Astrocyte (in vitro differentiated cells and primary cell): ENCODE measurements around the gene C1orf226. TPM values are rescaled to one million over a fixed set of nuclear protein-coding genes. Genes with fewer than 3 reads are reported as not detected.

Experiments used
- DNase-seq: peaks from one replicate; pipeline ENCODE4 v3.0.0-alpha.2; 2010; ENCODE audit warnings: low read depth
- FAIRE-seq: peaks from 2 replicates; lab custom pipeline; 2011; peaks lifted over from hg19 to GRCh38; lab: Jason Lieb, UNC
- H2AFZ ChIP-seq: 2 replicates; pipeline ENCODE4 v1.6.0; 2012; ENCODE audit warnings: low read depth, low read length, inconsistent platforms
- H3K27ac ChIP-seq: 2 replicates; pipeline ENCODE4 v1.5.1; 2011; ENCODE audit warnings: low read depth, low read length, inconsistent platforms
- H3K27me3 ChIP-seq: 2 replicates; pipeline ENCODE4 v1.6.0; 2011; ENCODE audit warnings: low read length, inconsistent platforms; ENCODE audit not compliant: insufficient read depth
- H3K36me3 ChIP-seq: 2 replicates; pipeline ENCODE4 v1.5.1; 2011; ENCODE audit warnings: low read length, inconsistent platforms; ENCODE audit not compliant: insufficient read depth
- H3K4me1 ChIP-seq: 2 replicates; pipeline ENCODE4 v1.5.1; 2011; ENCODE audit warnings: low read length, inconsistent platforms; ENCODE audit not compliant: insufficient read depth
- H3K4me2 ChIP-seq: 2 replicates; pipeline ENCODE4 v1.6.0; 2012; ENCODE audit warnings: low read length, inconsistent platforms
- H3K4me3 ChIP-seq: 2 replicates; pipeline ENCODE4 v1.5.1; 2011; ENCODE audit warnings: low read depth, mild to moderate bottlenecking, low read length, inconsistent platforms; ENCODE audit not compliant: insufficient read depth
- H3K79me2 ChIP-seq: 2 replicates; pipeline ENCODE4 v1.6.0; 2012; ENCODE audit warnings: mild to moderate bottlenecking, low read length, inconsistent platforms; ENCODE audit not compliant: insufficient read depth
- H3K9ac ChIP-seq: 2 replicates; pipeline ENCODE4 v1.6.0; 2012; ENCODE audit warnings: mild to moderate bottlenecking, low read length, inconsistent platforms
- H3K9me3 ChIP-seq: 2 replicates; pipeline ENCODE4 v1.5.1; 2012; ENCODE audit warnings: low read depth, mild to moderate bottlenecking, low read length, inconsistent platforms; ENCODE audit not compliant: insufficient read depth
- H4K20me1 ChIP-seq: 2 replicates; pipeline ENCODE4 v1.6.0; 2012; ENCODE audit warnings: low read length, inconsistent platforms; ENCODE audit not compliant: insufficient read depth
- H3K27ac Mint-ChIP-seq: one replicate; pipeline ENCODE4 v1.8.0; 2021; ENCODE audit warnings: mild to moderate bottlenecking, mixed read lengths; ENCODE audit not compliant: unreplicated experiment
- H3K27me3 Mint-ChIP-seq: one replicate; pipeline ENCODE4 v1.8.0; 2021; ENCODE audit warnings: low read depth, mixed read lengths; ENCODE audit not compliant: unreplicated experiment
- H3K36me3 Mint-ChIP-seq: one replicate; pipeline ENCODE4 v1.8.0; 2021; ENCODE audit warnings: low read depth, mixed read lengths; ENCODE audit not compliant: unreplicated experiment
- H3K4me1 Mint-ChIP-seq: one replicate; pipeline ENCODE4 v1.8.0; 2021; ENCODE audit warnings: low read depth, mixed read lengths; ENCODE audit not compliant: unreplicated experiment
- H3K4me3 Mint-ChIP-seq: one replicate; pipeline ENCODE4 v1.8.0; 2021; ENCODE audit warnings: mild to moderate bottlenecking, moderate library complexity, mixed read lengths; ENCODE audit not compliant: unreplicated experiment
- H3K9me3 Mint-ChIP-seq: one replicate; pipeline ENCODE4 v1.8.0; 2021; ENCODE audit warnings: mild to moderate bottlenecking, mixed read lengths; ENCODE audit not compliant: unreplicated experiment
- CTCF ChIP-seq: IDR thresholded peaks from 2 replicates; pipeline ENCODE4 v1.5.1; 2011; ENCODE audit warnings: low read depth, mild to moderate bottlenecking, inconsistent platforms, low read length, moderate library complexity; ENCODE audit not compliant: insufficient read depth
- EZH2 ChIP-seq: IDR thresholded peaks from 2 replicates; pipeline ENCODE4 v1.6.1; 2012; ENCODE audit warnings: mild to moderate bottlenecking, low read length, inconsistent platforms; ENCODE audit not compliant: insufficient read depth
- total RNA-seq: library from RNA; stranded (reverse); gene quantifications from 2 replicates; pipeline ENCODE4 v1.2.1, GENCODE V29; 2021

Gene C1orf226
- total RNA-seq, 1 donor from 2014 or later = 0.73 TPM

- H3K4me1 Mint-ChIP-seq = peaks cover 12% of the 10 kb centered on the region
- H3K27ac ChIP-seq = no peak overlapping the region
- no peak overlapping the region for H3K4me3 ChIP-seq
- no peak overlapping the region for H3K27ac Mint-ChIP-seq
- H3K36me3 Mint-ChIP-seq = peaks cover 6% of the 10 kb centered on the region
- peaks cover 1% of the 10 kb centered on the region for H3K9me3 Mint-ChIP-seq
- no peaks in the 10 kb centered on the region for H3K36me3 ChIP-seq
- FAIRE-seq (no peak), DNase-seq (no peak)
- no peak overlapping the region for H3K4me2 ChIP-seq
- peaks cover 13% of the 10 kb centered on the region for H3K4me1 ChIP-seq
- no peaks in the 10 kb centered on the region for H3K79me2 ChIP-seq
- no peak overlapping the region for H2AFZ ChIP-seq
- H3K27me3 Mint-ChIP-seq = peaks cover 9% of the 10 kb centered on the region
- no peaks in the 10 kb centered on the region for H3K27me3 ChIP-seq
- H3K9ac ChIP-seq = no peak overlapping the region
- H3K9me3 ChIP-seq = no peaks in the 10 kb centered on the region
- no peak overlapping the region for H3K4me3 Mint-ChIP-seq
- no peaks in the 10 kb centered on the region for H4K20me1 ChIP-seq
- TF ChIP-seq CTCF = no peak
- no peak for TF ChIP-seq EZH2
Observed at GRCh38 chr1:162388083-162388594, 6.6 kb downstream of the C1orf226 start.

GRCh38 chr1:162388615-162389014, 7.1 kb downstream of the C1orf226 start:
- Histone ChIP-seq H2AFZ (no peak overlapping the region), H3K27ac (no peak overlapping the region), H3K4me1 (peaks cover 13% of the 10 kb centered on the region), H3K9me3 (no peaks in the 10 kb centered on the region), H4K20me1 (no peaks in the 10 kb centered on the region), H3K4me2 (peak overlapping the region; percentile 48), H3K79me2 (no peaks in the 10 kb centered on the region), H3K27me3 (no peaks in the 10 kb centered on the region), H3K36me3 (no peaks in the 10 kb centered on the region), H3K4me3 (no peak overlapping the region), H3K9ac (no peak overlapping the region)
- H3K4me3 Mint-ChIP-seq = no peak overlapping the region
- peaks cover 1% of the 10 kb centered on the region for H3K9me3 Mint-ChIP-seq
- FAIRE-seq = no peak
- H3K36me3 Mint-ChIP-seq = peaks cover 5% of the 10 kb centered on the region
- H3K27ac Mint-ChIP-seq = no peak overlapping the region
- peaks cover 9% of the 10 kb centered on the region for H3K27me3 Mint-ChIP-seq
- TF ChIP-seq EZH2 = no peak
- TF ChIP-seq CTCF = no peak
- peaks cover 12% of the 10 kb centered on the region for H3K4me1 Mint-ChIP-seq
- no peak for DNase-seq

- Histone ChIP-seq H3K4me2 (peak overlapping the region; percentile 48), H3K36me3 (no peaks in the 10 kb centered on the region), H4K20me1 (no peaks in the 10 kb centered on the region), H3K27me3 (no peaks in the 10 kb centered on the region), H3K4me3 (no peak overlapping the region), H3K27ac (no peak overlapping the region), H2AFZ (no peak overlapping the region), H3K9me3 (no peaks in the 10 kb centered on the region), H3K9ac (no peak overlapping the region), H3K79me2 (no peaks in the 10 kb centered on the region), H3K4me1 (peaks cover 13% of the 10 kb centered on the region)
- TF ChIP-seq CTCF = no peak
- no peak for TF ChIP-seq EZH2
- no peak overlapping the region for H3K4me3 Mint-ChIP-seq
- H3K9me3 Mint-ChIP-seq = peaks cover 1% of the 10 kb centered on the region
- DNase-seq = peak; percentile 73
- peaks cover 8% of the 10 kb centered on the region for H3K27me3 Mint-ChIP-seq
- peaks cover 5% of the 10 kb centered on the region for H3K36me3 Mint-ChIP-seq
- peaks cover 12% of the 10 kb centered on the region for H3K4me1 Mint-ChIP-seq
- no peak for FAIRE-seq
- H3K27ac Mint-ChIP-seq = no peak overlapping the region
Observed at GRCh38 chr1:162389021-162389818, 7.7 kb downstream of the C1orf226 start.
